Retinal pigment epithelial cell (primary cell): ENCODE results near the gene PHACTR3.
A peak's percentile ranks its signal among the peaks of the same experiment; 100 is the strongest.
"Not testable (repeated sequence)": the region's sequence is repeated elsewhere in the genome, so short reads cannot be mapped to it uniquely, and the experiment has no call there.

ENCODE experiments used
- DNase-seq: peaks from one replicate; pipeline ENCODE4 v3.0.0-alpha.2; 2010; ENCODE audit warnings: low read depth
- H3K4me3 ChIP-seq: 2 replicates; pipeline ENCODE4 v1.5.1; 2011; ENCODE audit warnings: mild to moderate bottlenecking, low read length, control low read depth, moderate library complexity
- TF ChIP-seq, protein P1 (sequence below): conservative IDR thresholded peaks from 2 replicates; pipeline ENCODE4 v1.5.1; 2011; ENCODE audit warnings: low read depth, low read length, control low read depth, inconsistent platforms

The PHACTR3 gene

DNA sequence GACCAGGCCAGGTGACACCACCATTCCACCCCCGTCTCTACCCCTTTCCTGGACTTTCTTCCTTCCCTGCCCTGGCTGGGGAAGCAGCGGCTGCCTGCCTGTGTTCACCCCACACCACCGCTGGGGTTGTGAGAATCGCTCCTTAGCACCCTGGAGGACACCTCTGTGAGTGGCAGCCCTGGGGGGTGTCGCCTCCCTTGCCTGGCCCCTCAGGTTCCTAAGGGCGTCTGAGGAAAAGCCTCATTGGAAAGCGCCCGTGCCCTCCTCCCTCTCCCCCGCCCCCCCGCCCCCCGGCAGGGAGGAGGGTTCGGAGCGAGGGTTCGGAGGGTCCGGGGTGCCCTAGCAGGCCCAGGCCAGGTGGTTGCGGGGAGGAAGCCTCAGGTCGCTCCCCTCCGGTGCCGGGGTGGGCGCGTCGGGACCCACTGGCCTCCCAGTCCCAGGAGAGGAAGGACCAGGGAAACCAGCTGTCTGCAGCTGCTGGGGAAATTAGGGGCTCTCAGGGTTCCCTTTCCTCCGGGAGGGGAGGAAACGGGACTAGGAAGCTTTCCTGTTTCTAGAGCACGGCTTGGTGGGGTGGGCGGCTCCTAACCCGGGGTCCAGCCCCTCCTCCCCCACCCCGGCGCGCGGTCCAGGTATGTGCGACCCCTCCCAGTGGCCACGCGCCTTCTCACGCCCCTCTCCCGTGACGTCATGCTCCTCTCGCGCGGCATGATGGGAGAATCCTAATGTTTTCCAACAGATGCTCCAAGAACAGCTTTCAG lies at the start of gene PHACTR3:
Gene PHACTR3, plus strand, starts transcription at position 760 of the 761 bp plus-strand sequence. CDS start 475 bp downstream, outside the sequence.
- no peak within 1 kb of the TSS for H3K4me3 ChIP-seq
- no peak for DNase-seq
- TF ChIP-seq, protein P1, sequence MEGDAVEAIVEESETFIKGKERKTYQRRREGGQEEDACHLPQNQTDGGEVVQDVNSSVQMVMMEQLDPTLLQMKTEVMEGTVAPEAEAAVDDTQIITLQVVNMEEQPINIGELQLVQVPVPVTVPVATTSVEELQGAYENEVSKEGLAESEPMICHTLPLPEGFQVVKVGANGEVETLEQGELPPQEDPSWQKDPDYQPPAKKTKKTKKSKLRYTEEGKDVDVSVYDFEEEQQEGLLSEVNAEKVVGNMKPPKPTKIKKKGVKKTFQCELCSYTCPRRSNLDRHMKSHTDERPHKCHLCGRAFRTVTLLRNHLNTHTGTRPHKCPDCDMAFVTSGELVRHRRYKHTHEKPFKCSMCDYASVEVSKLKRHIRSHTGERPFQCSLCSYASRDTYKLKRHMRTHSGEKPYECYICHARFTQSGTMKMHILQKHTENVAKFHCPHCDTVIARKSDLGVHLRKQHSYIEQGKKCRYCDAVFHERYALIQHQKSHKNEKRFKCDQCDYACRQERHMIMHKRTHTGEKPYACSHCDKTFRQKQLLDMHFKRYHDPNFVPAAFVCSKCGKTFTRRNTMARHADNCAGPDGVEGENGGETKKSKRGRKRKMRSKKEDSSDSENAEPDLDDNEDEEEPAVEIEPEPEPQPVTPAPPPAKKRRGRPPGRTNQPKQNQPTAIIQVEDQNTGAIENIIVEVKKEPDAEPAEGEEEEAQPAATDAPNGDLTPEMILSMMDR = no peak

DNA sequence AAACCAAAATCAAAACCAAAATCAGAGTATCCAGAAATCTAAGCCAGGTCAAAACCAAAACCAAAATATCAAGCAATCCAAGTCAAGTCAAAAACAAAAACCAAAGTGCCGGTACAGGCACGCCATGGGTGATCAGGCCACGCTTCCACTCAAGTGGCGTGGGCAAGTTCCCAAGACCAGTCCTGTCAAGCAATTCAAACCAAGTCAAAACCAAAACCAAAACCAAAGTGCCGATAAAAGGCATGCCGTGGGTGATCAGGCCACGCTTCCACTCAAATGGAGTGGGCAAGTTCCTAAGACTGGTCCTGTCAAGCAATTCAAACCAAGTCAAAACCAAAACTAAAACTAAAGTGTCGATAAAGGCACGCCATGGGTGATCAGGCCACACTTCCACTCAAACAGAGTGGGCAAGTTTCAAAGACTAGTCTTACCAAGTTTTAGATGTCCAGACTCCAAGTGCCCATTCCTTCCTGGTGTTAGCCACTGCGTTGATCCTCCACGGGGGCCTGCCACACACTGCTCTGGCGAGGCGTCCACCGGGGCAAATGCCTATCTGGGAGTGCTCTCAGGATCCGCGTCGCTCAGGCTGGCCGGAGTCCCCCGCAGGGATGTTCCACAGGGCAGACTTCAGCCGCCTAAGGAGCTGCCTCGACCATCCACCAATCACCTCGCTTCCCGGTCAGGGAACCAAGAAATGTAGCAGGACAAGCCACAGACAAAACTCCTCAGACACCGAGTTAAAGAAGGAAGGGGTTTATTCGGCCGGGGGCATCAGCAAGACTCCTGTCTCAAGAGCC lies 46.4 kb upstream of the PHACTR3 start:
- H3K4me3 ChIP-seq, DNase-seq: not testable (repeated sequence)

DNA sequence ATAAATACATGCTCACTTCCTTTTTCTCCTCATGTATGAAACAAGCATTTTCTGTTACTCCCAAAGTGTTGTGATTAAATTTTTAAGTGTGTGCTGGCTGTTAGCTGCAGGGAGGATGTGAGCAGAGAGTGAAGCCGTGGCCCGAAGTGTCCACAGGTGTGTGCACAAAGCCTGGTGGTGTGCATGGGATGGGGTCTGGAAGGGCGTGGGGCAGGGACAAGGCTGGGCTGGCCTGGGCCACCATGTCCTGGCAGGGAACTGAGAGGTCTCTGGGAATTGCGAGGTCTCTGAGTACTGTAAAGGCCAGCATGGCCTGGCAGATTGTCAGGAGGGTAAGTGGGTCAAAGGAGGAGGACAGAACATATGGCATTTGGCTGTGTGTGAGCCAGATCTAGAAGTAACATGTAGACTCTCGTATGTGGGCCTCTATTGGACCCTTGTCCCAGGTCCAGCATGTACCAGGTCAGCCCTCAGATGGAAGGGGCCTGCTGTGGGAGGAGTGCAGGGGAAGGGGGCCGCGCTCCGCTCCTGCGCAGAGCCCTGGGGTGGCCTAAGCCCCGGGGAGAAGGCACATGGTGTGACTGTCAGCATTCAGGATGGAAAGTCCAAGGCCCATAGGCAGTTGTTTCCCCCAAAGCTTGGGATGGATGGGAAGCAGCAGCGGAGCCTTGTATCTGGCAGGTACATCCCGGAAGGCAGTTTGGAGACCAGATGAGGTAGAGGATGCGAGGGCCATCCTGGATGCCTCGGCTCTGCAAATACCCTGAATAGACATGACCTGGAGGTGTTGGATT lies 45.1 kb upstream of the PHACTR3 start:
- DNase-seq = no peak
- H3K4me3 ChIP-seq = no peak overlapping the region
- TF ChIP-seq, protein P1 = no peak

DNA sequence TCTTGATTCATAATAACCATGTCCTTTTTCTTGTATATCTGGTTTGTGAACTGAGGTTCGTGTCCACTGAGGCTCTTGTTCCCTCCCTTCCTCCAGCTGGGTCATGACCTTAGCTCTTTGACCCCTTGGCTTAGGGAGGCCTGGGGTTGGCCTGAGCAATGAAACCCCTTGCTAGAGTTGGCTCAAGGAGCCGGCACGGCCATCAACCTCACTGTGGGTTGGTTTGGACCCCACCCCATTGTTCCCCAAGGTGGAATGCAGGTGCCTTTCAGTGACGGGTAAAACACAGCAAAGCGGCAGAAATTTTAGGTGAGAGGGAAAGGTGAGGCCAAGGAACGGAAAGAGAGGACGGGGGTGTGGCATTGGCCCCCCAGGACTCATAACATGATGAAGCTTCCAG lies 44.5 kb upstream of the PHACTR3 start:
- H3K4me3 ChIP-seq = no peak overlapping the region
- TF ChIP-seq, protein P1 = no peak
- no peak for DNase-seq

DNA sequence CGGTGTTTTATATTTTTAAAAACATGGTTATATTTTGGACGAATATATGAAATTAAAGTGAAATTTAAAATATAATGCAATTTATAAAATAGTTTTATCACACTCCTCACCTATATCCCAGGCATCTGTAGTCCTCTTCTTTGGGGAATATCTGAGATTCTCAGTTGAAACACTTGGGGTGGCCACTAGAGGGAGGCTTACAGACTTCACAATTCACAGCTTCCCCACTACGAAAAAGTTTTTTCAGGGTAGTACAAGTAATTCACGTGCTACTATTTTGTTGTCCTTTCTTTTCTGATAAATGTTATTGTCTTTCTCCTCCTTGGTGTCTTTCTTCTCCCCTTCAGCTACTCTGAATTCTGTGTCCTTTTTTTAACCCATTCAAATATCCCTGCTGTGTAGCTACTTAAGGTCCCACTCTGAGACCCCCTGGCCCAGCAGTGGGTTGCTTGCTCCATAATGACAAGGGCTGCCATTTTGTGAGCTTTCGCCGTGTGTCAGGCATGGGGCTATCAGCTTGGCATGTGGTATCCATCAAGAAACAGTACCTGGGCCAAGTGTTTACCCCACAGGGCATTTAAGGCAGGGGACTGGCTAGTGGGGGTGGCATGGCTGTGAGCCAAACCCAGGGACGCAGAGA lies 43.6 kb upstream of the PHACTR3 start:
- DNase-seq = no peak
- TF ChIP-seq, protein P1 = peak; percentile 37
- no peak overlapping the region for H3K4me3 ChIP-seq

DNA sequence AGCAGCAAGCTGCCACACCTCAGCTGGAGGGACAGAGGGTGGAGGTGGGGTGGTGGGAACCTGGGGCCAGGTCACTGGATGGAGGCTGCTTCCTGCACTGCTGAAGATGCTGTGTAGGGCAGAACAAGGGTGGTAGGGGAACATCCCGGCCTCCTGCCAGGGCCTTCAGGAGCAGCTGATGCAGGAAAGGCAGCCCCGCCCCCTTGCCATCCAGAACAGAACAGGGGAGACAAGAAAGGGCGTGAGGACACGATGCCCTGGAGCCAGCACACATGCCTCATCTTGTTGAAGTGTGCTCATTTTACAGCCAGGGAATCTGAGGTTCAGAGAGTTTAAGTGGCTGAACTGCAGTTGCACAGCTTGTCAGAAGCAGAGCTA lies 43.1 kb upstream of the PHACTR3 start:
- H3K4me3 ChIP-seq = no peak overlapping the region
- DNase-seq = no peak
- TF ChIP-seq, protein P1 = no peak
